Measurements from ENCODE around the gene AMZ1. TPM values are rescaled to one million over a fixed set of nuclear protein-coding genes. Genes with fewer than 3 reads are reported as not detected.

Gene AMZ1
- total and polyA plus RNA-seq, 9 donors = 0.15 to 2.6 (median 0.65) TPM; not detected in 1

DNA sequence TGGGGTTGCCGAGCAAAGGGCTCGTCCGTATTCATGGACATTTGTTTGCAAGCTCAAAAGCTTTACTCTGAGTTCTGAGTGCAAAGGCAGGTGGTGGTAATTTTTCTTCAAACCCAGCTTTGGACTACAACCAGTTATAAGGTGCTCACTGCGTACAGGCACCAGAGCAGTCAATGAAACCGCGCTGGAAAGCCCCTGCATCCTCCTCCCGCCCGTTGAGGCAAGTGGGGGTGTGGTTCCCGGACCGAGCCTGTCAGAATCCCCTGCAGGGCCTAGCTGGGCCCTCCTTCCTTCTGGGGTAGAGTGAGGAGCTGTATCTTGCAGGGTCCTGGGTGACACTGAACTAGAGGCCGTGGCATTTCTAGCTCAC is 22.3 kb downstream of the AMZ1 start:
- TF ChIP-seq CTCF (IDR thresholded peaks at IDR 0.05) = no peak
- no peak for TF ChIP-seq POLR2A (IDR thresholded peaks at IDR 0.05)
- TF ChIP-seq EP300 (IDR thresholded peaks at IDR 0.05) = no peak
- Histone ChIP-seq H3K9me3 (no peaks in the 10 kb centered on the region), H3K4me3 (no peak overlapping the region), H3K27ac (no peak overlapping the region), H3K4me1 (ENCODE audit: insufficient read depth) (peaks cover 4% of the 10 kb centered on the region), H3K36me3 (no peaks in the 10 kb centered on the region), H3K27me3 (no peaks in the 10 kb centered on the region)
- intact Hi-C loops (cut with DNase I) = no loop called here
- DNase-seq = no peak
- 79 to 88% (median 81%) methylated on average over 11 of the region's 11 CpGs for WGBS, 3 donors

DNA sequence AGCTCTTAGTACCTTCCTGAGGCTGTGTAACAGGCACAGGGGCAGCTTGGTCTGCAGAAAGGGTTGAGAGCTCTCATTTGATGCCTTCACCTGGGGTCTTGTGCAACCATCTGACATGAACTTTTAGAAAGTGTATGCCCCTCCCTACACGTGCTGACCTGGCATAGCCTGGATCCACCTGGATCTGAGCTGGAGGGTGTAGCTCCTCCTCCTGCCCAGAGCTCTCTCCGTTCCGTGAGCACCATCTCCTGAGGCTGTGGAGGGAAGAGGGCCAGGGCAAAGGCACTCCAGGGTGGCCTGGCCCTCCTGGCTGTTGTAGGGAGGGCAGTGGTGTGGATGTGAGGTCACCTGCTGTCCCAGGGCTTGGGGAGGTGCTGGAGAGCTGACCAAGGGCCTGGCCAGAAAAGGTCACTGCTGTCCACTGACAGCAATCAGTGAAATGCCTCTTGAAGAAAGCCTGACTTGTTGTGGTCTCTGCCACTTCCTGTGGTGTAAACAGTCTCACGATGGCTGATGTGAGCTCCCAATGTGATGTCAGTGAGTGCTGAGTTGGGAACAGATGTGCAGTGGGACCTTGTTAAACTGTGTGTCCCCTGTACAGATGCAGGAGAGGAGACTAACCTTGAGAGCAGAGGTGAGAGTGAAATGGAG is 23.0 kb downstream of the AMZ1 start:
- DNase-seq = no peak
- H3K9me3 ChIP-seq = no peaks in the 10 kb centered on the region
- 42 to 72% (median 60%) methylated on average over 4 of the region's 4 CpGs for WGBS, 3 donors
- H3K27me3 ChIP-seq = no peaks in the 10 kb centered on the region
- TF ChIP-seq POLR2A (IDR thresholded peaks at IDR 0.05) (no peak), CTCF (IDR thresholded peaks at IDR 0.05) (no peak), EP300 (IDR thresholded peaks at IDR 0.05) (no peak)
- peaks cover 6% of the 10 kb centered on the region for H3K4me1 ChIP-seq (ENCODE audit: insufficient read depth)
- H3K36me3 ChIP-seq = no peaks in the 10 kb centered on the region
- no peak overlapping the region for H3K27ac ChIP-seq
- no peak overlapping the region for H3K4me3 ChIP-seq
- intact Hi-C loops (cut with DNase I) = no loop called here

GRCh38 chr7:2711895-2712675 is 24.1 kb downstream of the AMZ1 start:
- Histone ChIP-seq H3K27me3 (no peaks in the 10 kb centered on the region), H3K4me3 (no peak overlapping the region), H3K36me3 (no peaks in the 10 kb centered on the region), H3K4me1 (ENCODE audit: insufficient read depth) (peaks cover 12% of the 10 kb centered on the region), H3K9me3 (no peaks in the 10 kb centered on the region), H3K27ac (no peak overlapping the region)
- TF ChIP-seq EP300 (IDR thresholded peaks at IDR 0.05) (no peak), CTCF (IDR thresholded peaks at IDR 0.05) (no peak), POLR2A (IDR thresholded peaks at IDR 0.05) (no peak)
- 81 to 89% (median 89%) methylated on average over 25 of the region's 25 CpGs for WGBS, 3 donors
- intact Hi-C loops (cut with DNase I) = no loop called here
- no peak for DNase-seq

DNA sequence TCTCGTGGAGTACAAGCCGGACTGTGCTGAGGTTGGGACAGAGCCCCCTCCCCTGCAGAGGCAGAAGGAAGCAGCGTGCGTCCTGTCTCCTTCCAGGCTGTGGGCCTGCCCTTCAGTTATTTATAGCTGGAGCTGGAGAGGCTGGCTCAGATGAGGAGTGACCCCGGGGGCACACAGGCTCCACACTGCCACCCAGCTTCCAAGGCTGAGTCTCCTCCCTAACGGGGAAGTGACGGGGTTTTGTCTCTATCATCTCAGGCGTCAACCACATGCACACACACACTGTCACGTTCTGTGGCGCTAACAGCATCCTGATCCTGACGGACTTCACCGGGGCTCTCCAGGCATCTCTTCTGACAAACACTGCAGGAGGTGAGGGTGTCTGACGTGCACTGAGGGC is 25.4 kb downstream of the AMZ1 start:
- no peak overlapping the region for H3K27ac ChIP-seq
- WGBS, 3 donors = 54 to 63% (median 60%) methylated on average over 9 to 13 of the region's 13 CpGs
- intact Hi-C loops (cut with DNase I) = no loop called here
- no peaks in the 10 kb centered on the region for H3K9me3 ChIP-seq
- no peak overlapping the region for H3K4me3 ChIP-seq
- no peak for TF ChIP-seq EP300 (IDR thresholded peaks at IDR 0.05)
- no peak for TF ChIP-seq CTCF (IDR thresholded peaks at IDR 0.05)
- no peak for TF ChIP-seq POLR2A (IDR thresholded peaks at IDR 0.05)
- no peaks in the 10 kb centered on the region for H3K27me3 ChIP-seq
- DNase-seq = no peak
- H3K36me3 ChIP-seq = no peaks in the 10 kb centered on the region
- peaks cover 17% of the 10 kb centered on the region for H3K4me1 ChIP-seq (ENCODE audit: insufficient read depth)

Data from ovary (tissue), 9 donors.